GM12872 (cell line): ENCODE results near the gene PEX11A.

Experiments used
- CTCF ChIP-seq: IDR thresholded peaks from 3 replicates; pipeline ENCODE4 v1.5.1; 2011; ENCODE audit warnings: low read depth, mild to moderate bottlenecking, low read length, moderate library complexity; ENCODE audit not compliant: insufficient read depth

Gene PEX11A

GRCh38 chr15:89673165-89673512 is 17.4 kb downstream of the PEX11A start:
- TF ChIP-seq CTCF = peak; percentile 84

- no peak for TF ChIP-seq CTCF
Measured at GRCh38 chr15:89672221-89673164, 18.1 kb downstream of the PEX11A start.

GRCh38 chr15:89671687-89672086 is 18.9 kb downstream of the PEX11A start:
- no peak for TF ChIP-seq CTCF

DNA sequence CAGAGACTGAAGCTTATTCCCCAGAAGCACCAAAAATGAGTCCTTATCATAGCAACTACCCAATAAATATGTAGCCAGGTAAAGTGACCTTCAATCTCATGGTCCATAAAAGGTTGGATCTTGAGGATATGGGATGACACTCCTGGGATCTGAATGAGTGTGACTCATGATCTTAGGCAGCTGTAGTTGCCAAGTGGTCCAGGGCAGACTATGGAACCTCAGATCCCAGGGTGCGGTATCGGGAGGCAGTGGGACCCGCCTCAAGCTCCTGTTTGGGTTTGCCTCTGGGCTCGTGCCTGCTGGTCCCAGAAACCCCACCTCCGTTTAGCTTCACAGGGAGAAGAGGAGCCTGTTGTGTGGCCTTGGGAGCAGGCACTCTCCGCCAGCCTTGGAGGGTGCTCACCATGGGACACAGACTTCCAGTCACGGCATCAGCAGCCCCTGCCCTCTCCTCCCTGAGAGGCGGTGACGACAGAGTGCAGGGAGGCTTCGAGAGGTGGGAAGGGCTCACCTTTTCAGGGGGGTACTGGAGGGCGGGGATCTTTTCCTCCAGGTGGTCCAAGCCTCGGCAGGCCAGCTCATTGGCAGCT is 19.5 kb downstream of the PEX11A start:
- TF ChIP-seq CTCF = no peak

DNA sequence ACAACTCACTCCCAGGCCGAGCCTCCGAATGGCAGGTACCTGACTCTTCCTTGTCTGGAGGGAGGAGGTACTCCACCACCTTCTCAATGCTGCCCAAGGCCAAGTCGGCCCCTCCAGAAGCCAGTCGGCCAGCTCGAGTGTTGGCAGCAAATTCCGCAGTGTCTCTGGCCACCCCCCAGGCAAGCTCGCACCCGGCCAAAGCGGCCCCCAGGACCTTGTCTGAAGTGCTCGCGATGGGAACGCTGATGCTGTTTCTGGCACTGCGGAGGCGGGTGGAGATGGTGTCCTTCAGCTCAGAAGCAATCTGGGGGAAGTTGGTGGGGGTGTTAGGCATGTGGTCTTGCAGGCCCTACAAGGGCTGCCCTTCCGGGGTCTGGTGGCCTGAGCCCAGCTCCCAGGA is 20.6 kb downstream of the PEX11A start:
- TF ChIP-seq CTCF = no peak

- TF ChIP-seq CTCF = no peak
Measured at GRCh38 chr15:89669309-89669865, 21.2 kb downstream of the PEX11A start.

DNA sequence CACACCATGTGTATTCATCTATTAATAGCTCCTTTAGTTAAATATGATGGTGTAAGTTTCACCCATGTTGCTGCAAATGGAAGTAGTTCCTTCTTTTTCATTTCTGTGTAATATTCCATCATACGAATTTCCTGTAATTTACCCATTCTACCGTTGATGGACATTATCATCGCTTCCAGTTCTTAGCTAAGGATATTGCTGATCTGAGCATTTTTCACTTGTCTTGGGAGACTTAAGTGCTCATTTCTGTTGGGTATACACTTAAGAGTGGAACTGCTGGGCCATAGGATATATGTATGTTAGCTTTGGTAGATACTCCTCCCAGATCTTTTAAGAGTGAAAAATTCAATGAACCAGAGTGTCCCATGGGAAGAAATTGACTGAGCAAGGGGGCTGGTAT is 22.4 kb downstream of the PEX11A start:
- TF ChIP-seq CTCF = no peak
